Peyer's patch (tissue), 4 donors: ENCODE results near the gene SAMM50.

Experiments
- POLR2A ChIP-seq, 2 donors: fragments of 450-650 bp; IDR thresholded peaks; one replicate each; pipeline ENCODE4 v1.5.1; 2017; ENCODE audit warnings: antibody characterized with exemption in 2 of 2, mild to moderate bottlenecking in 2 of 2, moderate library complexity in 2 of 2
- TF ChIP-seq, protein P1 (sequence below), 6 experiments: fragments of 450-650 bp in 4 of 6; fragments of 200-600 bp in 2 of 6; sonication (generic) in 1 of 6; IDR thresholded peaks; one replicate each; pipeline ENCODE4 v1.5.1; 2017 to 2019; ENCODE audit warnings: antibody characterized with exemption in 6 of 6, mild to moderate bottlenecking in 3 of 6, moderate library complexity in 1 of 6

DNA sequence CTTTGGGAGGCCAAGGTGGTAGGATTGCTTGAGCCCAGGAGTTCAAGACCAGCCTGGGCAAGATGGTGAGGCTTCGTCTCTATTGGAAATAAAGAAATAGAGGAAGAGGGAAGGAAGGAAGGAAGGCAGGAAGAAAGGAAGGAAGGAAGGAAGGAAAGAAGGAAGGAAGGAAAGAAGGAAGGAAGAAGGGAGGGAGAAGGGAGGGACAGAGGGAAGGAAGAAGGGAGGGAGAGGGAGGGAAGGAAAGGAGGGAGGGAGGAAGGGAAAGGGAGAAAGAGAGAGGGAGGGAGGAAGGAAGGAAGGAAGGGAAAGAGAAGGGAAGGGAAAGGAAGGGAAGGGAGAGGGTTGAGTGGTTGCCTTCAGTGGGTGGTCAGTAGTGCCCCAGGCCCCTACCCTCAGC, 45.5 kb upstream of the SAMM50 start:
- no peak for TF ChIP-seq POLR2A (IDR thresholded peaks at IDR 0.05)
- TF ChIP-seq, protein P1, sequence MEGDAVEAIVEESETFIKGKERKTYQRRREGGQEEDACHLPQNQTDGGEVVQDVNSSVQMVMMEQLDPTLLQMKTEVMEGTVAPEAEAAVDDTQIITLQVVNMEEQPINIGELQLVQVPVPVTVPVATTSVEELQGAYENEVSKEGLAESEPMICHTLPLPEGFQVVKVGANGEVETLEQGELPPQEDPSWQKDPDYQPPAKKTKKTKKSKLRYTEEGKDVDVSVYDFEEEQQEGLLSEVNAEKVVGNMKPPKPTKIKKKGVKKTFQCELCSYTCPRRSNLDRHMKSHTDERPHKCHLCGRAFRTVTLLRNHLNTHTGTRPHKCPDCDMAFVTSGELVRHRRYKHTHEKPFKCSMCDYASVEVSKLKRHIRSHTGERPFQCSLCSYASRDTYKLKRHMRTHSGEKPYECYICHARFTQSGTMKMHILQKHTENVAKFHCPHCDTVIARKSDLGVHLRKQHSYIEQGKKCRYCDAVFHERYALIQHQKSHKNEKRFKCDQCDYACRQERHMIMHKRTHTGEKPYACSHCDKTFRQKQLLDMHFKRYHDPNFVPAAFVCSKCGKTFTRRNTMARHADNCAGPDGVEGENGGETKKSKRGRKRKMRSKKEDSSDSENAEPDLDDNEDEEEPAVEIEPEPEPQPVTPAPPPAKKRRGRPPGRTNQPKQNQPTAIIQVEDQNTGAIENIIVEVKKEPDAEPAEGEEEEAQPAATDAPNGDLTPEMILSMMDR (IDR thresholded peaks at IDR 0.05): no peak
